Loucy (cell line): Measurements from ENCODE around the gene DCHS2.

Experiments
- CTCF ChIP-seq: fragments of 200-600 bp; sonication (generic); conservative IDR thresholded peaks from 2 replicates; pipeline ENCODE4 v1.5.1; 2014; ENCODE audit warnings: mild to moderate bottlenecking, antibody characterized with exemption, low read length
- EZH2phosphoT487 ChIP-seq: fragments of 200-600 bp; IDR thresholded peaks from 2 replicates; pipeline ENCODE4 v1.6.1; 2018; ENCODE audit warnings: antibody characterized with exemption, mild to moderate bottlenecking, moderate library complexity, borderline replicate concordance

- TF ChIP-seq CTCF (no peak), EZH2phosphoT487 (no peak)
Measured at GRCh38 chr4:154294652-154295350, 196.8 kb downstream of the DCHS2 start.
